B cell (primary cell): Measurements from ENCODE around the gene LRRC14B. TPM values are rescaled to one million over a fixed set of nuclear protein-coding genes. Genes with fewer than 3 reads are reported as not detected.

Source experiments
- ATAC-seq: fragments of 200-7000 bp; cut with Tn5 transposase; one replicate; pipeline ENCODE4 v1.10.0; 2021; ENCODE audit warnings: low read depth, mild to moderate bottlenecking, moderate number of reproducible peaks, moderate library complexity
- CTCF ChIA-PET: fragments of 350-600 bp; sonication (Branson Sonifier 250); formaldehyde crosslinking; loops from one replicate; lab custom pipeline; 2021; ENCODE audit warnings: antibody characterized with exemption, inconsistent platforms; lab: Charles Lee
- POLR2A ChIA-PET: fragments of 350-600 bp; sonication (Branson Sonifier 250); formaldehyde crosslinking; loops from one replicate; lab custom pipeline; 2021; ENCODE audit warnings: antibody characterized with exemption; lab: Charles Lee
- DNase-seq: peaks from one replicate; pipeline ENCODE4 v3.0.0; 2013
- H2AFZ ChIP-seq: 2 replicates; pipeline ENCODE4 v1.6.1; 2012; ENCODE audit warnings: mild to moderate bottlenecking, low read depth, low read length; ENCODE audit not compliant: insufficient read depth, poor library complexity, severe bottlenecking
- H3K27ac ChIP-seq, 2 donors: 1 replicate in 1 of 2; 2 replicates in 1 of 2; pipeline ENCODE4 v1.5.1; 2012 to 2013; ENCODE audit warnings: low read length in 2 of 2, mild to moderate bottlenecking in 2 of 2, moderate library complexity in 1 of 2
- H3K27me3 ChIP-seq, 4 experiments: fragments of 200-600 bp in 1 of 4; sonication (generic) in 1 of 4; replicated peaks in 1 of 4; 1 replicate in 2 of 4; 2 replicates in 2 of 4; pipeline versions ENCODE4 v1.6.1 to v1.7.0; 2013 to 2016; ENCODE audit warnings: low read length in 3 of 4, mild to moderate bottlenecking in 2 of 4, mixed read lengths in 1 of 4, moderate library complexity in 1 of 4; ENCODE audit not compliant: insufficient read depth in 4 of 4, control insufficient read depth in 3 of 4; ENCODE audit errors: control extremely low read depth in 1 of 4
- H3K36me3 ChIP-seq, 2 experiments: replicated peaks in 1 of 2; 1 replicate in 1 of 2; 2 replicates in 1 of 2; pipeline versions ENCODE4 v1.6.1 to v1.7.1; 2013; ENCODE audit warnings: low read length in 1 of 2; ENCODE audit not compliant: insufficient read depth in 2 of 2, control insufficient read depth in 1 of 2; ENCODE audit errors: control extremely low read depth in 1 of 2, extremely low read depth in 1 of 2
- H3K4me1 ChIP-seq, 2 donors: fragments of 200-600 bp in 1 of 2; sonication (generic) in 1 of 2; 1 replicate in 1 of 2; 2 replicates in 1 of 2; pipeline versions ENCODE4 v1.5.1 to v1.6.1; 2013 to 2017; ENCODE audit warnings: low read length in 2 of 2; ENCODE audit not compliant: control insufficient read depth in 2 of 2, insufficient read depth in 2 of 2
- H3K4me2 ChIP-seq: replicated peaks from 2 replicates; pipeline ENCODE3; 2012; ENCODE audit warnings: mild to moderate bottlenecking, low read depth, low read length; ENCODE audit not compliant: poor library complexity, severe bottlenecking
- H3K4me3 ChIP-seq, 5 experiments: fragments of 200-600 bp in 1 of 5; sonication (generic) in 1 of 5; 1 replicate in 3 of 5; 2 replicates in 2 of 5; pipeline versions ENCODE4 v1.5.1 to v1.7.0; 2011 to 2016; ENCODE audit warnings: low read length in 4 of 5, mild to moderate bottlenecking in 4 of 5, low read depth in 2 of 5, control low read depth in 1 of 5, moderate library complexity in 1 of 5; ENCODE audit not compliant: insufficient read depth in 1 of 5; ENCODE audit errors: control extremely low read depth in 1 of 5, extremely low read depth in 1 of 5
- H3K79me2 ChIP-seq: fragments of 200-600 bp; sonication (generic); one replicate; pipeline ENCODE4 v1.6.0; 2016; ENCODE audit warnings: low read length; ENCODE audit not compliant: control insufficient read depth, insufficient read depth
- H3K9ac ChIP-seq: fragments of 200-600 bp; sonication (generic); 2 replicates; pipeline ENCODE4 v1.6.1; 2017; ENCODE audit warnings: mild to moderate bottlenecking, low read length, moderate library complexity
- H3K9me3 ChIP-seq, 3 donors: one replicate each; pipeline versions ENCODE4 v1.6.1 to v1.7.1; 2013; ENCODE audit warnings: low read length in 2 of 3; ENCODE audit not compliant: control insufficient read depth in 2 of 3, insufficient read depth in 1 of 3; ENCODE audit errors: control extremely low read depth in 1 of 3
- H4K20me1 ChIP-seq: 2 replicates; pipeline ENCODE4 v1.6.0; 2012; ENCODE audit warnings: mild to moderate bottlenecking, low read length; ENCODE audit not compliant: insufficient read depth, control insufficient read depth, poor library complexity, severe bottlenecking
- H3K27ac Mint-ChIP-seq: one replicate; pipeline ENCODE4 v1.8.0; 2021; ENCODE audit warnings: mixed read lengths
- H3K27me3 Mint-ChIP-seq: one replicate; pipeline ENCODE4 v1.8.0; 2021; ENCODE audit warnings: mixed read lengths
- H3K4me1 Mint-ChIP-seq: one replicate; pipeline ENCODE4 v1.8.0; 2021; ENCODE audit warnings: mixed read lengths
- H3K4me3 Mint-ChIP-seq: one replicate; pipeline ENCODE4 v1.8.0; 2021; ENCODE audit warnings: mixed read lengths
- H3K9me3 Mint-ChIP-seq: one replicate; pipeline ENCODE4 v1.8.0; 2022; ENCODE audit warnings: mixed read lengths; ENCODE audit not compliant: insufficient read depth
- EZH2 ChIP-seq: IDR thresholded peaks from 2 replicates; pipeline ENCODE4 v1.6.1; 2012; ENCODE audit warnings: borderline replicate concordance, low read depth, mild to moderate bottlenecking, moderate library complexity, low read length; ENCODE audit not compliant: insufficient read depth, poor library complexity, severe bottlenecking
- WGBS: methylation state at CpG from one replicate; pipeline ENCODE4 v1.1.5; 2013; ENCODE audit warnings: missing lambda C conversion rate; ENCODE audit not compliant: insufficient coverage; 5-methylcytosine and 5-hydroxymethylcytosine counted together
- intact Hi-C: fragments of 100-400 bp; cut with micrococcal nuclease; formaldehyde crosslinking; loops from one replicate; pipeline ENCODE4 v1.10.0; 2022
- polyA plus RNA-seq: library from polyadenylated mRNA; depleted of rRNA; stranded (reverse); fragments of >200 nt; gene quantifications from 2 replicates; pipeline ENCODE4 v1.2.3, GENCODE V29; 2012
- total RNA-seq, 2 donors: library from RNA; stranded (reverse); fragments of 120-200 nt in 1 of 2; gene quantifications; 1 replicate in 1 of 2; 2 replicates in 1 of 2; pipeline versions ENCODE4 v1.2.3 to v1.2.4, GENCODE V29; 2013 to 2022
- TF ChIP-seq, protein P1 (sequence below): fragments of 200-600 bp; IDR thresholded peaks from one replicate; pipeline ENCODE4 v1.8.0; 2022; ENCODE audit warnings: antibody characterized with exemption, mild to moderate bottlenecking

Gene LRRC14B
- total and polyA plus RNA-seq, 2 donors (not counting 1 experiment from before 2014, with no cell fraction given) = 0.06 TPM; not detected in 1

- Mint-ChIP-seq H3K27ac (no peak overlapping the region), H3K9me3 (peaks cover 4% of the 10 kb centered on the region)
- intact Hi-C loops = no loop called here
These were observed 49.0 kb upstream of the LRRC14B start for GRCh38 chr5:142246-142810.

GRCh38 chr5:143041-143440 is 48.3 kb upstream of the LRRC14B start:
- intact Hi-C loops = no loop called here

More at GRCh38 chr5:142246-142810, 49.0 kb upstream of the LRRC14B start:
- DNase-seq (no peak), ATAC-seq (no peak)
- peaks cover 5% of the 10 kb centered on the region for H3K27me3 Mint-ChIP-seq
- H3K9ac ChIP-seq = no peak overlapping the region
- no peaks in the 10 kb centered on the region for H3K4me1 Mint-ChIP-seq
- H3K27me3 ChIP-seq = no peaks in the 10 kb centered on the region
- no peaks in the 10 kb centered on the region for H3K4me1 ChIP-seq
- H3K4me2 ChIP-seq = no peak overlapping the region
- H3K27ac ChIP-seq = no peak overlapping the region
- ChIA-PET POLR2A (no interaction called here), CTCF (no interaction called here)
- no peaks in the 10 kb centered on the region for H3K36me3 ChIP-seq
- 95% methylated on average over 17 of the region's 18 CpGs for WGBS
- no peak overlapping the region for H3K4me3 Mint-ChIP-seq
- peaks cover 0 to 19% (median 7%) of the 10 kb centered on the region in 3 donors for H3K9me3 ChIP-seq
- no peaks in the 10 kb centered on the region for H4K20me1 ChIP-seq
- no peaks in the 10 kb centered on the region for H3K79me2 ChIP-seq
- H3K4me3 ChIP-seq = no peak overlapping the region
- TF ChIP-seq, protein P1, sequence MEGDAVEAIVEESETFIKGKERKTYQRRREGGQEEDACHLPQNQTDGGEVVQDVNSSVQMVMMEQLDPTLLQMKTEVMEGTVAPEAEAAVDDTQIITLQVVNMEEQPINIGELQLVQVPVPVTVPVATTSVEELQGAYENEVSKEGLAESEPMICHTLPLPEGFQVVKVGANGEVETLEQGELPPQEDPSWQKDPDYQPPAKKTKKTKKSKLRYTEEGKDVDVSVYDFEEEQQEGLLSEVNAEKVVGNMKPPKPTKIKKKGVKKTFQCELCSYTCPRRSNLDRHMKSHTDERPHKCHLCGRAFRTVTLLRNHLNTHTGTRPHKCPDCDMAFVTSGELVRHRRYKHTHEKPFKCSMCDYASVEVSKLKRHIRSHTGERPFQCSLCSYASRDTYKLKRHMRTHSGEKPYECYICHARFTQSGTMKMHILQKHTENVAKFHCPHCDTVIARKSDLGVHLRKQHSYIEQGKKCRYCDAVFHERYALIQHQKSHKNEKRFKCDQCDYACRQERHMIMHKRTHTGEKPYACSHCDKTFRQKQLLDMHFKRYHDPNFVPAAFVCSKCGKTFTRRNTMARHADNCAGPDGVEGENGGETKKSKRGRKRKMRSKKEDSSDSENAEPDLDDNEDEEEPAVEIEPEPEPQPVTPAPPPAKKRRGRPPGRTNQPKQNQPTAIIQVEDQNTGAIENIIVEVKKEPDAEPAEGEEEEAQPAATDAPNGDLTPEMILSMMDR = no peak
- no peak for TF ChIP-seq EZH2
- H2AFZ ChIP-seq = no peak overlapping the region

More at GRCh38 chr5:143041-143440, 48.3 kb upstream of the LRRC14B start:
- H3K27me3 Mint-ChIP-seq = peaks cover 5% of the 10 kb centered on the region
- H3K27ac ChIP-seq = no peak overlapping the region
- no peak overlapping the region for H3K4me2 ChIP-seq
- no peaks in the 10 kb centered on the region for H3K4me1 ChIP-seq
- ChIA-PET CTCF (no interaction called here), POLR2A (no interaction called here)
- no peaks in the 10 kb centered on the region for H3K27me3 ChIP-seq
- no peak for DNase-seq
- H3K9ac ChIP-seq = no peak overlapping the region
- H3K36me3 ChIP-seq = no peaks in the 10 kb centered on the region
- no peaks in the 10 kb centered on the region for H3K4me1 Mint-ChIP-seq
- peaks cover 5% of the 10 kb centered on the region for H3K9me3 Mint-ChIP-seq
- peaks cover 1 to 20% (median 15%) of the 10 kb centered on the region in 3 donors for H3K9me3 ChIP-seq
- no peaks in the 10 kb centered on the region for H4K20me1 ChIP-seq
- no peak for ATAC-seq
- H3K4me3 ChIP-seq = no peak overlapping the region
- H3K79me2 ChIP-seq = no peaks in the 10 kb centered on the region
- H3K27ac Mint-ChIP-seq = no peak overlapping the region
- 96% methylated on average over 17 of the region's 17 CpGs for WGBS
- no peak overlapping the region for H3K4me3 Mint-ChIP-seq
- TF ChIP-seq, protein P1 = no peak
- TF ChIP-seq EZH2 = no peak
- no peak overlapping the region for H2AFZ ChIP-seq
